Rectal smooth muscle tissue (tissue), 1 donor: ENCODE measurements around the gene GNMT.
"Not testable (repeated sequence)": the region's sequence is repeated elsewhere in the genome, so short reads cannot be mapped to it uniquely, and the experiment has no call there.

ENCODE experiments used
- H3K27ac ChIP-seq: one replicate; pipeline ENCODE4 v1.7.0; 2013; ENCODE audit warnings: low read depth, low read length, inconsistent platforms
- H3K27me3 ChIP-seq: one replicate; pipeline ENCODE4 v1.7.0; 2013; ENCODE audit warnings: low read length; ENCODE audit not compliant: control insufficient read depth, insufficient read depth
- H3K36me3 ChIP-seq: one replicate; pipeline ENCODE4 v1.7.0; 2013; ENCODE audit warnings: low read length; ENCODE audit not compliant: control insufficient read depth, insufficient read depth
- H3K4me1 ChIP-seq: one replicate; pipeline ENCODE4 v1.7.0; 2013; ENCODE audit warnings: low read length; ENCODE audit not compliant: control insufficient read depth, insufficient read depth
- H3K4me3 ChIP-seq: one replicate; pipeline ENCODE4 v1.7.0; 2013; ENCODE audit warnings: low read length
- H3K9ac ChIP-seq: one replicate; pipeline ENCODE4 v1.7.0; 2013; ENCODE audit warnings: low read length

The GNMT gene

GRCh38 chr6:42984924-42985475, 24.4 kb downstream of the GNMT start:
- Histone ChIP-seq H3K27ac (peak overlapping the region; percentile 79), H3K4me3 (peak overlapping the region; percentile 60), H3K27me3 (no peaks in the 10 kb centered on the region), H3K36me3 (peaks cover 2% of the 10 kb centered on the region), H3K9ac (peak overlapping the region; percentile 64), H3K4me1 (peaks cover 3% of the 10 kb centered on the region)

DNA sequence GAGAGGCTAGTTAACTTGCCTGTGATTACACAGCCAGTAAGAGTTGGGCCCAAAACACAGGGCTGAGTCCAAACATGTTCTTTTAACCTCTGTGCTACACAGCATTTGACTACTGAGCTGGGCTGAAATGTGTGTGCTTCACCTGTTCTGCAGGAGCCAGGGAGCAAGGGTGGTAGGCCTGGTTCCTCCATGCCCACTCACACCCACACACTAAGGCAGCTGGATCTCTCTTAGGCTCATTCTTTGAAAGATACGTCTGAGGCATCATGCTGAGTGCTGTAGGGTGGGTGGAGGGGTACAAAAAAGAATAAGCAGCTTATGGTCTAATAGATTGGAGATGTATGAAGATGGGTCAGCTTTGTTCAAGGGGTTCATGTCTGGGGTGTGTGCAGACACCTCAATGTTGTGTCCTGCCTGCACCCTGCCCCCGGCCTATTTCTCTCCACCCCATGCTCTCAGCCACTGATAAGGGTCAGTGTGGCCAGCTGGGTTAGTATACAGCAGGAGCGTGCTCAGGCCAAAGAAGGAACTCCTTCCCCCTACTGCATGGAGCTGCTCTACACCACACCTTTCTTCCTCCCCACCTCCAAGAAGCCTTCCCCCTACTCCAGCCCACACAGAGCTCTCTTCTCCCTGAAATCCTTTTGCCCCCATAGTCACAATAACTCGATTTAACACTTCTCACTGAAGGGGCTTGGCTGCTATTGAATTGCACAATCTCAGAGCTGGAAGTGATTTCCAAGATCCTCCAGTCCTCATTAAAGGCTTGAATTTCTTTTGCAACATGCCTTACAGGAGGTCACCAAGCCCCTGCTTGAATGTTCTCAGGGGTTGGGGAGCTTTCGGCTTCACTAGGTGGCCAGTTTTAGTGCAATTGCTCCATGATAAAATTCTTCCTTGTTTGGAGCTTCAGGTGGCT, 27.2 kb downstream of the GNMT start:
- H3K27me3 ChIP-seq = no peaks in the 10 kb centered on the region
- H3K9ac ChIP-seq = no peak overlapping the region
- H3K4me3 ChIP-seq = no peak overlapping the region
- peaks cover 3% of the 10 kb centered on the region for H3K4me1 ChIP-seq
- no peak overlapping the region for H3K27ac ChIP-seq
- H3K36me3 ChIP-seq = peaks cover 9% of the 10 kb centered on the region

- no peak overlapping the region for H3K9ac ChIP-seq
- H3K27ac ChIP-seq = no peak overlapping the region
- H3K4me3 ChIP-seq = no peak overlapping the region
- no peaks in the 10 kb centered on the region for H3K27me3 ChIP-seq
- peaks cover 9% of the 10 kb centered on the region for H3K36me3 ChIP-seq
- H3K4me1 ChIP-seq = peaks cover 3% of the 10 kb centered on the region
Measured at GRCh38 chr6:42988486-42989020, 28.0 kb downstream of the GNMT start.

DNA sequence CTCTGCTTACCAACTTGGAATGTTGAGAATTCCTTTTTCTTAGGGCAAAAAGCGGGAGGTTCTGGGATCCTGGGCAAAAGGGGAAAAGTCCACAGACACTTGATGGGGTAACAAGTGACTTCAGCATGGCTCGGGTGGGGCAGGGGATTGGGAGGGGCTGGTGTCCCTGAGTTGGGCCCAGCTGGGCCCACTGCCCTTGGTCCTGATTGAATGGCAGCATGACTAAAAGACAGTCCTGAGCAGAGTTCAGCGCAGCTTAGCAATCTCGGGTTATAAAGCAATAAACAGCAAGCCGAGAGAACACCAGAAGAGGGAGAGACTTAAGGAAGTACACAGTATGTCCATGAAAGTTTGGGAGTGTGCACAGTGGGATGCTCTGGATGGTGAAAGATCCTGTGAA, 29.4 kb downstream of the GNMT start:
- H3K4me3 ChIP-seq = no peak overlapping the region
- H3K27me3 ChIP-seq = no peaks in the 10 kb centered on the region
- peaks cover 9% of the 10 kb centered on the region for H3K36me3 ChIP-seq
- H3K4me1 ChIP-seq = peaks cover 3% of the 10 kb centered on the region
- no peak overlapping the region for H3K27ac ChIP-seq
- H3K9ac ChIP-seq = no peak overlapping the region

DNA sequence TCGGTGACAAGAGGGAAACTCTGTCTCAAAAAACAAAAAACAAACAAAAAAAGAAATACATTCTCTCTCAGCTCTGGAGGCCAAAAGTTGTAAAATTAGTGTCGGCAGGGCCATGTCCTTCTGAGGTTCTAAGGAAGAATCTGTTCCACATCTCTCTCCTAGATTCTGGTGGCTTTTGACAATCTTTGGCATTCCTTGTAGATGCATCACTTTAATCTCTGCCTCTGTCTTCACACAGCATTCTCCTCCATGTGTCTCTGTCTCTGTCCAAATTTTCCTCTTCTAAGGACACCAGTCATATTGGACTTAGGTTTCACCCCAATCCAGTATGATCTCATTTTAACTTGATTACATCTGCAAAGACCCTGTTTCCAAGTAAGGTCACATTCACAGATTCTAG, 32.9 kb downstream of the GNMT start:
- no peaks in the 10 kb centered on the region for H3K27me3 ChIP-seq
- H3K9ac ChIP-seq = no peak overlapping the region
- no peaks in the 10 kb centered on the region for H3K4me1 ChIP-seq
- H3K4me3 ChIP-seq = no peak overlapping the region
- H3K27ac ChIP-seq = no peak overlapping the region
- peaks cover 9% of the 10 kb centered on the region for H3K36me3 ChIP-seq

GRCh38 chr6:42996513-42996912, 36.0 kb downstream of the GNMT start:
- Histone ChIP-seq H3K27ac (no peak overlapping the region), H3K9ac (no peak overlapping the region), H3K36me3 (peaks cover 3% of the 10 kb centered on the region), H3K4me3 (no peak overlapping the region), H3K4me1 (no peaks in the 10 kb centered on the region), H3K27me3 (no peaks in the 10 kb centered on the region)

DNA sequence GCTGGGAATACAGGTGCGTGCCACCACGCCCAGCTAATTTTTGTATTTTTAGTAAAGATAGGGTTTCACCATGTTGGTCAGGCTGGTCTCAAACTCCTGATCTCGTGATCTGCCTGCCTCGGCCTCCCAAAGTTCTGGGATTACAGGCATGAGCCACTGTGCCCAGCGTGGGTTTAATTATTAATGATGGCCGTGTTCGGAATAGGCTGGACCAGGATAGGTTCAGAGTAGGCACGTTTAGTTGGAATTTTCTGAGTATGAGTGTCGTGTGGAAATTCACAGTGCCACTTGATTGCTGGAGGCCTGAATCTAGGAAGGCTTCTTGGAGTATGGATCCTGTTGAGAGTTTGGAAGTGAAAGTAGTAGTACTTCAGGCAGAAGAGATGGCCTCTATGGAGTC, 37.7 kb downstream of the GNMT start:
- H3K36me3 ChIP-seq, H3K4me3 ChIP-seq, H3K27me3 ChIP-seq, H3K27ac ChIP-seq, H3K4me1 ChIP-seq, H3K9ac ChIP-seq: not testable (repeated sequence)

GRCh38 chr6:43001843-43002242, 41.3 kb downstream of the GNMT start:
- Histone ChIP-seq H3K36me3 (peaks cover 5% of the 10 kb centered on the region), H3K4me1 (no peaks in the 10 kb centered on the region), H3K27me3 (no peaks in the 10 kb centered on the region), H3K9ac (no peak overlapping the region), H3K4me3 (no peak overlapping the region), H3K27ac (no peak overlapping the region)

- Histone ChIP-seq H3K4me3 (no peak overlapping the region), H3K4me1 (no peaks in the 10 kb centered on the region), H3K36me3 (peaks cover 31% of the 10 kb centered on the region), H3K9ac (no peak overlapping the region), H3K27me3 (no peaks in the 10 kb centered on the region), H3K27ac (no peak overlapping the region)
Measured at GRCh38 chr6:43005844-43006243, 45.3 kb downstream of the GNMT start.

DNA sequence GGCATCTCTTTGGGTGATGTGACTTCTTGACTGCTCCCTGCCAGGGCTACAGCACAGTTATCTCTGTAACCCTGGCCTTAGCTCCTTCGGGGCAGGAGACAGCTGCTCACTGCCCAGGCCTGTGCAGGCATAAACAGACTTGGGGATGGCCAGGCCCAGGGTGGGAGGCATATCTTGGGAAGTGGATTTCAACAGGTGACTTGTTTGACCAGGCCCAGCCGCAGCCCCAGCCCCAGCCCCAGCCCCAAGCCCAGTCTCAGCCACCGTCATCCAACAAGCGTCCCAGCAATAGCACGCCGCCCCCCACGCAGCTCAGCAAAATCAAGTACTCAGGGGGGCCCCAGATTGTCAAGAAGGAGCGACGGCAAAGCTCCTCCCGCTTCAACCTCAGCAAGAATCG, 45.7 kb downstream of the GNMT start:
- Histone ChIP-seq H3K4me1 (no peaks in the 10 kb centered on the region), H3K27ac (no peak overlapping the region), H3K4me3 (no peak overlapping the region), H3K9ac (no peak overlapping the region), H3K36me3 (peaks cover 31% of the 10 kb centered on the region), H3K27me3 (no peaks in the 10 kb centered on the region)

DNA sequence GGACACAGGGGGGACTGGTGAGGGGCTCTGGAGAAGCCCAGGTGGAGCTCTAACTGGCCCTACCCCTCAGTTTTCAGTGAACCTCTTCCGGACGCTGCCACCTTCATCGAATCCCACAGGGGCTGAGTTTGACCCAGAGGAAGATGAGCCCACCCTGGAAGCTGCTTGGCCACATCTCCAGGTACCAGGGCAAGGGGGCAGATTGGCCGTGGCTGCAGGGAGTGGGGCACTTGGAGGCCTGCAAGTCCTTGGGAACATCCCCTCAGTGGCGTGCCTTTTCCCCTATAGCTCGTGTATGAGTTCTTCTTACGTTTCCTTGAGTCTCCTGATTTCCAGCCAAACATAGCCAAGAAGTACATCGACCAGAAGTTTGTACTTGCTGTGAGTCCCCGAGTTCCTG, 46.6 kb downstream of the GNMT start:
- Histone ChIP-seq H3K9ac (no peak overlapping the region), H3K4me3 (no peak overlapping the region), H3K27me3 (no peaks in the 10 kb centered on the region), H3K27ac (no peak overlapping the region), H3K4me1 (no peaks in the 10 kb centered on the region), H3K36me3 (peaks cover 31% of the 10 kb centered on the region)

- Histone ChIP-seq H3K27me3 (no peaks in the 10 kb centered on the region), H3K27ac (no peak overlapping the region), H3K9ac (no peak overlapping the region), H3K4me1 (peaks cover 7% of the 10 kb centered on the region), H3K36me3 (peaks cover 31% of the 10 kb centered on the region), H3K4me3 (no peak overlapping the region)
Measured at GRCh38 chr6:43009124-43009523, 48.6 kb downstream of the GNMT start.
